Germinal center (tissue), 1 donor: ENCODE data around the gene FAM3D.
"Not testable (repeated sequence)": the region's sequence is repeated elsewhere in the genome, so short reads cannot be mapped to it uniquely, and the experiment has no call there.

Experiments used
- DNase-seq: peaks from one replicate; pipeline ENCODE4 v3.0.0; 2012; ENCODE audit warnings: mixed read lengths, low spot score

Gene FAM3D

GRCh38 chr3:58683001-58683458 is 16.5 kb upstream of the FAM3D start:
- DNase-seq: no peak

- DNase-seq: no peak
These were observed 15.3 kb upstream of the FAM3D start for GRCh38 chr3:58681863-58682262.

- no peak for DNase-seq
These were observed 14.4 kb upstream of the FAM3D start for GRCh38 chr3:58680879-58681525.

- DNase-seq: no peak
These were observed 13.5 kb upstream of the FAM3D start for GRCh38 chr3:58679974-58680666.

GRCh38 chr3:58679446-58679845 is 12.9 kb upstream of the FAM3D start:
- DNase-seq: no peak

GRCh38 chr3:58678177-58678970 is 11.8 kb upstream of the FAM3D start:
- DNase-seq: not testable (repeated sequence)

- no peak for DNase-seq
These were observed 6.3 kb upstream of the FAM3D start for GRCh38 chr3:58672880-58673279.

DNA sequence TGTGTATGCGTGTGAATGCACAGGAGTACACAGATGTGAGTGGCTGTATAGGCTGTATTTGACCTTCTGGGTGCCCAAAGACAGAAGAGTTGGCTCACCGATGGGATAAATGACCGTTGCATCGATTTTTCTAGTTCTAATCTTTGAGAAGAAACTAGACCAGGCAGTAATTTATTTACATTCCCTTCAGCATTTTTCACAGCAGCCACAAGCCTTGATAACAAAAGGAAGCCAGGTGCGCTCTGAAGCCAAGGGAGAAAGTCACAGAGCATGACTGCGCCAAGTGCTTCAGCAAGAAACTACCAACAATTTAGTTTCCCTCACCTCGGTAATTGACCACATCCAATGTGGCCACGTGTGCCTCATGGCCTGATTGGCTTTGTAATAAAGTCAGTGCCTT is 5.9 kb upstream of the FAM3D start:
- no peak for DNase-seq

- DNase-seq: no peak
These were observed 4.0 kb upstream of the FAM3D start for GRCh38 chr3:58670506-58671135.

DNA sequence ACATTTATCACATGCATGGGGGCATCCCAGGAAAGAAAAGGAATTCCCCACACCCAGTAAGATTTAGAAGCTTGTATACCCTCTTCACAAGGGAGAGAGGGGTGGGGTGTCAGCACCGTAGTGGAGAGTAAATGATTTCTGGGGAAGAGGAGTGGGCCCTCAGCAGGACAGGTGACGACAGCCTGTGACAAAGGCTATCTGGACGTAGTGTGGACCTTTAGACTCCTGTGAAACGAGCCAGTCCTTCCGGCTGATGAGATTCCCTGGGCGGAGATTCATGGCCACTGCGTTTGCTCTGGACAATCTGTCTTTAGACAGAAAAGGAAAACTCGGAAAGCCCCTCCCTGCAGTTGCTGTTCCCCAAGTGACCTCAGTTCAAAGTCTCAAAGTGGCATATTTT is 1.7 kb upstream of the FAM3D start:
- DNase-seq: no peak

DNA sequence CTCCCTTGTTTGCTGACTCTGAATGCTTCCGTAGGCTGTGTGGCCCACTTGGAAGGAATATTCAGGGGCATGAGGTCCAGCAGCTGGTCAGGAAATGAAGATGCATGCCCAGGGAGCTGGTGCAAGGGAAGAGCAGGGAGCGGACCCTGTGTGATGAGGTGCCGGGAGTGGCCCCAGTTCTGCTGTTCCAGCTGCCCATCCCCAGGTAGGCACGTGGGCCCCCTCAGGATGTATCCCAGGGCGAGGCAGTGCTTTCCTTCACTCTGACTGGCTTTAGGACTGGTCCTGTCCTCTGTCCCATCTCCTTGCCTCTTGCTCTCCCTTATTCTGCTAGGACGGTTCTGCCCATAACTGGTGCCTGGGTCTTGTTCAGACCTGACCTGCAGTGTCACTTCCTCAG is 1.1 kb upstream of the FAM3D start:
- no peak for DNase-seq

GRCh38 chr3:58667229-58667628 is 655 bp upstream of the FAM3D start:
- no peak for DNase-seq

GRCh38 chr3:58665405-58665804 is 1.2 kb downstream of the FAM3D start:
- no peak for DNase-seq

DNA sequence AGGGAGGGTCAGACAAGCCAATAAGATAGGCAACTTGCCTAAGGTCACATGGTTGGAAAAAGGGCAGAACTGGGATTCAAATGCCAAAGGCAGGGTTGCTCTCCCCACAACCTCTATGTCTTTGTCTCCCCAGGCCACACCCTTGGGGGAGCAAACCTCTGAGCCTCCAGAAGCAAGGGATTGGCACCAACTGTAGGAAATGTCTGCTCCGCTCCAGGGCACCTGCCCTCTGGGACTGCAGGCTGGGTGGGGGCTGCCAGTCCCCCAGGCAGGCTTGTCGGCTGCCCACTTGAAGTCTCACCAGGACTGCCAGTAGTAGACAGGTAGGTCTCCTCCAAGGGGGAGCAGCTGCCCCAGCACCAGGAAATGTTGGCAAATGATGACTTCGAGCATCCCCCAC is 2.0 kb downstream of the FAM3D start:
- no peak for DNase-seq

DNA sequence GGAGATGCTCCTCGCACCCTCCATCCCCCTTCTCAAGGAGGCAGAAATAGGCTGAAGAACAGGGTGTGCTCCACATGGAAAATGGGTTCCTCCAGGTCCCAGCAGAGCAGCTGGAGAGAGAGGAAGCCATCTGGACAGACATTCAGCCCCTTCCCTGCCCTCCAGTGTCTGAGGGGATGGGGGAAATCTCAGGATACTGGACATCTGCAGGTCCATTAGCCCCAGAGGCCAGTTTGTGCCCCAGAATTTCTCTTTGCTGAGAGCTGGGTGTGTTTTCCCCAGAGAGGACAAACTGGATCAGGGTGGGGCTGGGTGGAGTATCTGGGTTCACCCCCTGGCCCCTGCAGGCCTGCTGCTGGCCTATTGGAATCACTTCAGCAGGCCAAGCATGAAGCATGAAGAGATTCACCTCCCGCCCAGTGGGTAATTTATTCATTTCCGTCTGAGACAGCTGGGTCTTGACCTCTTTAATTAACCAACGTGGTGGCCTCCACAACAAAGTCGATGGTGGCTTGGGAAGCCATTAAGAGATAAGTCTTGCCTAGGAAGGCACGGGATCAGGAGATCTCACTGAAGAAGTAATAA is 4.6 kb downstream of the FAM3D start:
- DNase-seq: no peak

GRCh38 chr3:58660998-58661397 is 5.6 kb downstream of the FAM3D start:
- no peak for DNase-seq

DNA sequence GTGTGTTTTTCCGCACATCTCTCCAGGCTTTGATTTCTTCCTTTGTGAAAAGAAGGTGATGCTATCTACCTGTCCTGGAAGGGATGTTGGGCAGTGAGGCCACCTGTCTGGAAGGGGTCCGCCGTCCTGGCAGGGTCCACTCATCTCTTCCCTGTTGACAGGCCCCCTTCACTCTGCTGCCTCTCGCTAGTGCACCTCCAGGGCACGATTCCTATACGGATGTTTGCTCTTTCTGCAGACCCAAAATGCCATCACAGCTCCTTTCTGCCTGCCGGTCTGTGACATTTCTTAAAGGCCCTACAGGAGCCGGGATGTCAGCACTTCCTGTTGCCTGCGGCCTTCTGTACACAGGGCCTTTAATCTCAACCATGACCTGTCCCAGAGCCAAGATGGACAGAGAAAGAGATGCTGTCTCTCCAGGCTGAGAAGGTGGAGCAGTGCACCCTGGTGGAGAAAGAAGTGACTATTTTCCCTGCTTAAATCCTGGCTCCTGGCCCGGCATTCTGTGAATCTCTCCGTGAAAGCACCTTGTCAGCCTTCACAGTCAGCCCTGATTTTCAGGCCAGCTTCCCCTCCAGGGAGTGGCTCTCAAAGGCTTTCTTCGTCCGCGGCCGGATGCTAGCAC is 7.4 kb downstream of the FAM3D start:
- no peak for DNase-seq

- DNase-seq: no peak
These were observed 8.1 kb downstream of the FAM3D start for GRCh38 chr3:58658508-58658907.

GRCh38 chr3:58657571-58658141 is 8.9 kb downstream of the FAM3D start:
- DNase-seq: no peak

GRCh38 chr3:58657036-58657520 is 9.5 kb downstream of the FAM3D start:
- no peak for DNase-seq

DNA sequence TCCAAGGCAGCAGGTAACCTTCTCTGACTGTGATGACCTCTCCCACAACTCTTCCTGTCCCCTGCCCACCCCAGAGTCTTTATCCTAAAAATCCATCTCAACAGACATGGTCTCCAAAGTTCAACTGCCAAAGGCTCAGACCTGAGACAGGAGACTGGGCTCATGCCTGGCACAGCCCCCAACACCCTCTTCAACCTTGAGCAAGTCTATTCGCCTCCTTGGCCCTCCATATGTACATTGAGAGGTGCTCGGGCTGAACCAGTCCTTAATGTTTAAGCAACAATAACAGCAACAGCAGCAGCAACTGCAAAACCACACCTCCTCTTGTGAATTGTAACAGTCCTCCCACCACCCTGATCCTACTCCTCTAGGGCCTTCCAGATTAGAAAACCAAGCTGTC is 9.9 kb downstream of the FAM3D start:
- no peak for DNase-seq
